ENCODE measurements around the gene MTMR12. TPM values are rescaled to one million over a fixed set of nuclear protein-coding genes. Genes with fewer than 3 reads are reported as not detected.

The MTMR12 gene
- polyA plus RNA-seq, 1 donor = 19.1 TPM

GRCh38 chr5:32265902-32266301 is 46.8 kb downstream of the MTMR12 start:
- DNase-seq = no peak
- Histone ChIP-seq H3K36me3 (ENCODE audit: control insufficient read depth, insufficient read depth, low read length) (peaks cover 71% of the 10 kb centered on the region), H3K9me3 (ENCODE audit: control insufficient read depth, low read depth, low read length) (no peaks in the 10 kb centered on the region), H3K4me1 (ENCODE audit: control insufficient read depth, insufficient read depth, low read length) (no peaks in the 10 kb centered on the region), H3K27ac (ENCODE audit: low read length) (no peak overlapping the region), H3K4me3 (ENCODE audit: low read length) (no peak overlapping the region), H3K27me3 (ENCODE audit: control insufficient read depth, insufficient read depth, low read length) (no peaks in the 10 kb centered on the region)
- 95% methylated on average over 4 of the region's 6 CpGs for WGBS (ENCODE audit: insufficient coverage, low lambda C conversion rate)

GRCh38 chr5:32264957-32265572 is 47.7 kb downstream of the MTMR12 start:
- no peak for DNase-seq
- 100% methylated on average over 2 of the region's 4 CpGs for WGBS (ENCODE audit: insufficient coverage, low lambda C conversion rate)
- Histone ChIP-seq H3K4me3 (ENCODE audit: low read length) (no peak overlapping the region), H3K27ac (ENCODE audit: low read length) (no peak overlapping the region), H3K27me3 (ENCODE audit: control insufficient read depth, insufficient read depth, low read length) (no peaks in the 10 kb centered on the region), H3K4me1 (ENCODE audit: control insufficient read depth, insufficient read depth, low read length) (no peaks in the 10 kb centered on the region), H3K9me3 (ENCODE audit: control insufficient read depth, low read depth, low read length) (no peaks in the 10 kb centered on the region), H3K36me3 (ENCODE audit: control insufficient read depth, insufficient read depth, low read length) (peaks cover 66% of the 10 kb centered on the region)

- 100% methylated on average over 1 of the region's 4 CpGs for WGBS (ENCODE audit: insufficient coverage, low lambda C conversion rate)
- Histone ChIP-seq H3K36me3 (ENCODE audit: control insufficient read depth, insufficient read depth, low read length) (peaks cover 71% of the 10 kb centered on the region), H3K4me1 (ENCODE audit: control insufficient read depth, insufficient read depth, low read length) (no peaks in the 10 kb centered on the region), H3K27ac (ENCODE audit: low read length) (no peak overlapping the region), H3K4me3 (ENCODE audit: low read length) (no peak overlapping the region), H3K27me3 (ENCODE audit: control insufficient read depth, insufficient read depth, low read length) (no peaks in the 10 kb centered on the region), H3K9me3 (ENCODE audit: control insufficient read depth, low read depth, low read length) (no peaks in the 10 kb centered on the region)
- no peak for DNase-seq
These were observed 49.1 kb downstream of the MTMR12 start for GRCh38 chr5:32263684-32264083.

- H3K4me1 ChIP-seq (ENCODE audit: control insufficient read depth, insufficient read depth, low read length) = no peaks in the 10 kb centered on the region
- peaks cover 74% of the 10 kb centered on the region for H3K36me3 ChIP-seq (ENCODE audit: control insufficient read depth, insufficient read depth, low read length)
- no peaks in the 10 kb centered on the region for H3K27me3 ChIP-seq (ENCODE audit: control insufficient read depth, insufficient read depth, low read length)
- no peak for DNase-seq
- no peak overlapping the region for H3K27ac ChIP-seq (ENCODE audit: low read length)
- 65% methylated on average over 2 of the region's 2 CpGs for WGBS (ENCODE audit: insufficient coverage, low lambda C conversion rate)
- H3K9me3 ChIP-seq (ENCODE audit: control insufficient read depth, low read depth, low read length) = no peaks in the 10 kb centered on the region
- H3K4me3 ChIP-seq (ENCODE audit: low read length) = no peak overlapping the region
These were observed 51.5 kb downstream of the MTMR12 start for GRCh38 chr5:32261198-32261597.

- Histone ChIP-seq H3K4me3 (ENCODE audit: low read length) (no peak overlapping the region), H3K4me1 (ENCODE audit: control insufficient read depth, insufficient read depth, low read length) (no peaks in the 10 kb centered on the region), H3K36me3 (ENCODE audit: control insufficient read depth, insufficient read depth, low read length) (peaks cover 79% of the 10 kb centered on the region), H3K9me3 (ENCODE audit: control insufficient read depth, low read depth, low read length) (no peaks in the 10 kb centered on the region), H3K27me3 (ENCODE audit: control insufficient read depth, insufficient read depth, low read length) (no peaks in the 10 kb centered on the region), H3K27ac (ENCODE audit: low read length) (no peak overlapping the region)
- WGBS (ENCODE audit: insufficient coverage, low lambda C conversion rate) = no CpG with 5 or more reads among the region's 1 CpG
- DNase-seq = no peak
These were observed 53.7 kb downstream of the MTMR12 start for GRCh38 chr5:32259033-32259432.

GRCh38 chr5:32258424-32258823 is 54.3 kb downstream of the MTMR12 start:
- Histone ChIP-seq H3K4me1 (ENCODE audit: control insufficient read depth, insufficient read depth, low read length) (no peaks in the 10 kb centered on the region), H3K36me3 (ENCODE audit: control insufficient read depth, insufficient read depth, low read length) (peaks cover 79% of the 10 kb centered on the region), H3K27ac (ENCODE audit: low read length) (no peak overlapping the region), H3K4me3 (ENCODE audit: low read length) (no peak overlapping the region), H3K9me3 (ENCODE audit: control insufficient read depth, low read depth, low read length) (no peaks in the 10 kb centered on the region), H3K27me3 (ENCODE audit: control insufficient read depth, insufficient read depth, low read length) (no peaks in the 10 kb centered on the region)
- WGBS (ENCODE audit: insufficient coverage, low lambda C conversion rate) = no CpG with 5 or more reads among the region's 3 CpGs
- DNase-seq = no peak

- peaks cover under 1% of the 10 kb centered on the region for H3K4me1 ChIP-seq (ENCODE audit: control insufficient read depth, insufficient read depth, low read length)
- DNase-seq = no peak
- no CpG with 5 or more reads among the region's 2 CpGs for WGBS (ENCODE audit: insufficient coverage, low lambda C conversion rate)
- peaks cover 69% of the 10 kb centered on the region for H3K36me3 ChIP-seq (ENCODE audit: control insufficient read depth, insufficient read depth, low read length)
- no peaks in the 10 kb centered on the region for H3K27me3 ChIP-seq (ENCODE audit: control insufficient read depth, insufficient read depth, low read length)
- H3K9me3 ChIP-seq (ENCODE audit: control insufficient read depth, low read depth, low read length) = no peaks in the 10 kb centered on the region
- no peak overlapping the region for H3K4me3 ChIP-seq (ENCODE audit: low read length)
- no peak overlapping the region for H3K27ac ChIP-seq (ENCODE audit: low read length)
These were observed 57.2 kb downstream of the MTMR12 start for GRCh38 chr5:32255540-32255900.

GRCh38 chr5:32254881-32255539 is 57.7 kb downstream of the MTMR12 start:
- H3K27me3 ChIP-seq (ENCODE audit: control insufficient read depth, insufficient read depth, low read length) = no peaks in the 10 kb centered on the region
- peaks cover 66% of the 10 kb centered on the region for H3K36me3 ChIP-seq (ENCODE audit: control insufficient read depth, insufficient read depth, low read length)
- no peaks in the 10 kb centered on the region for H3K9me3 ChIP-seq (ENCODE audit: control insufficient read depth, low read depth, low read length)
- H3K4me3 ChIP-seq (ENCODE audit: low read length) = no peak overlapping the region
- no peak overlapping the region for H3K27ac ChIP-seq (ENCODE audit: low read length)
- no CpG with 5 or more reads among the region's 5 CpGs for WGBS (ENCODE audit: insufficient coverage, low lambda C conversion rate)
- no peak for DNase-seq
- H3K4me1 ChIP-seq (ENCODE audit: control insufficient read depth, insufficient read depth, low read length) = peaks cover 6% of the 10 kb centered on the region

- Histone ChIP-seq H3K4me3 (ENCODE audit: low read length) (no peak overlapping the region), H3K27ac (ENCODE audit: low read length) (no peak overlapping the region), H3K4me1 (ENCODE audit: control insufficient read depth, insufficient read depth, low read length) (peaks cover 14% of the 10 kb centered on the region), H3K9me3 (ENCODE audit: control insufficient read depth, low read depth, low read length) (no peaks in the 10 kb centered on the region), H3K36me3 (ENCODE audit: control insufficient read depth, insufficient read depth, low read length) (peaks cover 60% of the 10 kb centered on the region), H3K27me3 (ENCODE audit: control insufficient read depth, insufficient read depth, low read length) (no peaks in the 10 kb centered on the region)
- 100% methylated on average over 6 of the region's 8 CpGs for WGBS (ENCODE audit: insufficient coverage, low lambda C conversion rate)
- no peak for DNase-seq
These were observed 60.8 kb downstream of the MTMR12 start for GRCh38 chr5:32251871-32252458.

- peak; percentile 60 to 81 for DNase-seq
- WGBS (ENCODE audit: insufficient coverage, low lambda C conversion rate) = no CpG with 5 or more reads among the region's 2 CpGs
- H3K27me3 ChIP-seq (ENCODE audit: control insufficient read depth, insufficient read depth, low read length) = no peaks in the 10 kb centered on the region
- H3K36me3 ChIP-seq (ENCODE audit: control insufficient read depth, insufficient read depth, low read length) = peaks cover 59% of the 10 kb centered on the region
- peaks cover 14% of the 10 kb centered on the region for H3K4me1 ChIP-seq (ENCODE audit: control insufficient read depth, insufficient read depth, low read length)
- H3K9me3 ChIP-seq (ENCODE audit: control insufficient read depth, low read depth, low read length) = no peaks in the 10 kb centered on the region
- no peak overlapping the region for H3K4me3 ChIP-seq (ENCODE audit: low read length)
- peak overlapping the region; percentile 57 for H3K27ac ChIP-seq (ENCODE audit: low read length)
These were observed 63.1 kb downstream of the MTMR12 start for GRCh38 chr5:32249668-32250067.
